ENCODE data around the gene TAS2R14. TPM values are rescaled to one million over a fixed set of nuclear protein-coding genes. Genes with fewer than 3 reads are reported as not detected.
A peak's percentile ranks its signal among the peaks of the same experiment; 100 is the strongest.

The TAS2R14 gene
- total RNA-seq, 1 experiment from 2014 or later = 1.4 TPM

DNA sequence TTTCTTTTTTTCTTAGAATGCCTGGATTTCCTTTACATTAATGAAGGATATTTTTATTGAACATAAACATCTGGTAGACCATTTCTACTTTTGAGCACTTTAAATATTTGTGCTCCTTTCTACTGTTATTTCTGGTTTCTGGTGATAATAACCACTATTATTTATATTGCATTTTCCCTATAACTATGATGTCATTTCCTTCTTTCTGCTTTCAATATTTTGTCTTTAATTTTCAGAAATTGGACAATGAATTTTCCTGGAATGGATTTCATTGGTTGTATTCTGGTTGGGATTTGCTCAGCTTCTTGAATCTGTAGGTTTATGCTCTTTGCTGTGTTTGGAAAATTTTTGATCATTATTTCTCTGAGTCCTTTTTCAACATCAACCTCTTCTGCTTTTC lies 49.8 kb downstream of the TAS2R14 start:
- H3K27ac ChIP-seq (ENCODE audit: low read length) = no peak overlapping the region
- H3K9me3 ChIP-seq (ENCODE audit: control insufficient read depth, insufficient read depth, low read depth, low read length) = no peaks in the 10 kb centered on the region
- CTCF ChIA-PET = no interaction called here
- intact Hi-C loops (cut with micrococcal nuclease; ENCODE audit: unreplicated experiment) = no loop called here
- H3K4me1 ChIP-seq (ENCODE audit: control insufficient read depth, insufficient read depth, low read length) = no peaks in the 10 kb centered on the region
- no peaks in the 10 kb centered on the region for H3K36me3 ChIP-seq (ENCODE audit: control insufficient read depth, insufficient read depth, low read length)
- in situ Hi-C loops (cut with HindIII; ENCODE audit: low pct_unique_long_range_greater_than_20kb, low sequenced_read_pairs) = no loop called here
- POLR2A ChIA-PET = no interaction called here
- H3K4me3 ChIP-seq (ENCODE audit: low read depth in 2 of 2, low read length in 2 of 2) = no peak overlapping the region
- H3K27me3 ChIP-seq (ENCODE audit: control insufficient read depth, insufficient read depth, low read length) = no peaks in the 10 kb centered on the region
- TF ChIP-seq REST (IDR thresholded peaks at IDR 0.05; ENCODE audit: insufficient read depth in 1 of 2, low read depth in 2 of 2, low read length in 1 of 2) = no peak
- TF ChIP-seq SIN3A (IDR thresholded peaks at IDR 0.05; ENCODE audit: borderline replicate concordance, insufficient read depth, low read depth, low read length) = no peak
- BruUV-seq (replicated peaks) = TSS peak; percentile 44
- ATAC-seq = no peak
- no peak for DNase-seq (ENCODE audit: low read depth, low spot score)

Other genes starting within 250 kb of the TAS2R14 start
- 155 TPM for gene YBX3, start 215.9 kb downstream of the TAS2R14 start, total RNA-seq (2021; ENCODE audit: unreplicated experiment)
- not detected for gene TAS2R7, start 136.6 kb downstream of the TAS2R14 start, total RNA-seq (2021; ENCODE audit: unreplicated experiment)
- gene TAS2R8, start 132.0 kb downstream of the TAS2R14 start, total RNA-seq (2021; ENCODE audit: unreplicated experiment) = not detected
- gene TAS2R9, start 129.1 kb downstream of the TAS2R14 start, total RNA-seq (2021; ENCODE audit: unreplicated experiment) = not detected
- gene TAS2R10, start 112.9 kb downstream of the TAS2R14 start, total RNA-seq (2021; ENCODE audit: unreplicated experiment) = 0.23 TPM
- 1.1 TPM for gene PRR4, start 89.8 kb downstream of the TAS2R14 start, total RNA-seq (2021; ENCODE audit: unreplicated experiment)
- gene PRH1, start 55.0 kb downstream of the TAS2R14 start, total RNA-seq (2021; ENCODE audit: unreplicated experiment) = 10.5 TPM
- gene TAS2R13, start 29.7 kb downstream of the TAS2R14 start, total RNA-seq (2021; ENCODE audit: unreplicated experiment) = 0.39 TPM
- gene PRH2, start 10.0 kb downstream of the TAS2R14 start, total RNA-seq (2021; ENCODE audit: unreplicated experiment) = not detected
- gene TAS2R50, start 47.6 kb upstream of the TAS2R14 start, total RNA-seq (2021; ENCODE audit: unreplicated experiment) = 0.18 TPM
- 0.95 TPM for gene TAS2R20, start 59.0 kb upstream of the TAS2R14 start, total RNA-seq (2021; ENCODE audit: unreplicated experiment)
- gene TAS2R19, start 83.4 kb upstream of the TAS2R14 start, total RNA-seq (2021; ENCODE audit: unreplicated experiment) = 1.1 TPM
- 1.3 TPM for gene TAS2R31, start 92.1 kb upstream of the TAS2R14 start, total RNA-seq (2021; ENCODE audit: unreplicated experiment)
- gene TAS2R46, start 123.0 kb upstream of the TAS2R14 start, total RNA-seq (2021; ENCODE audit: unreplicated experiment) = 0.46 TPM
- 0.36 TPM for gene TAS2R43, start 153.1 kb upstream of the TAS2R14 start, total RNA-seq (2021; ENCODE audit: unreplicated experiment)
- gene TAS2R30, start 195.4 kb upstream of the TAS2R14 start, total RNA-seq (2021; ENCODE audit: unreplicated experiment) = 0.74 TPM
- gene SMIM10L1, start 231.9 kb upstream of the TAS2R14 start, total RNA-seq (2021; ENCODE audit: unreplicated experiment) = 6.0 TPM
- not detected for gene TAS2R42, start 247.7 kb upstream of the TAS2R14 start, total RNA-seq (2021; ENCODE audit: unreplicated experiment)

All from Panc1 (cell line).